K562 (cell line): Measurements from ENCODE around the gene ERCC1. TPM values are rescaled to one million over a fixed set of nuclear protein-coding genes. Genes with fewer than 3 reads are reported as not detected.

Experiments used
- ATF1 ChIP-seq, 2 experiments: fragments of 450-650 bp in 1 of 2; IDR thresholded peaks; 2 replicates each; pipeline ENCODE4 v1.6.1; 2016; ENCODE audit warnings: missing compliant biosample characterization in 1 of 2, missing genetic modification characterization in 1 of 2
- CCNT2 ChIP-seq: IDR thresholded peaks from 2 replicates; pipeline ENCODE4 v1.6.1; 2011; ENCODE audit warnings: borderline replicate concordance, low read depth, mild to moderate bottlenecking, moderate library complexity, mixed read lengths, low read length; ENCODE audit not compliant: insufficient read length; ENCODE audit errors: extremely low read depth
- JUN ChIP-seq, 2 experiments: sonication (generic) in 1 of 2; formaldehyde crosslinking in 1 of 2; IDR thresholded peaks; 2 replicates each; pipeline versions ENCODE4 v1.6.1 to v1.8.0; 2012 to 2022; ENCODE audit warnings: borderline replicate concordance in 2 of 2, mild to moderate bottlenecking in 2 of 2, improper control_type of control experiment in 1 of 2, low read depth in 1 of 2, low read length in 1 of 2, missing genetic modification reagents in 1 of 2
- KLF16 ChIP-seq: IDR thresholded peaks from 2 replicates; pipeline ENCODE4 v1.6.1; 2016; ENCODE audit warnings: antibody characterized with exemption
- NR3C1 ChIP-seq: sonication (generic); formaldehyde crosslinking; IDR thresholded peaks from 2 replicates; pipeline ENCODE4 v1.8.1; 2022; ENCODE audit warnings: missing genetic modification reagents
- RERE ChIP-seq: sonication (generic); formaldehyde crosslinking; IDR thresholded peaks from 2 replicates; pipeline ENCODE4 v1.8.0; 2023; ENCODE audit warnings: missing genetic modification reagents, mild to moderate bottlenecking, borderline replicate concordance
- TOE1 ChIP-seq, 2 experiments: fragments of 450-650 bp in 1 of 2; sonication (generic) in 1 of 2; formaldehyde crosslinking in 1 of 2; IDR thresholded peaks; 2 replicates each; pipeline versions ENCODE4 v1.7.1 to v1.8.0; 2016 to 2022; ENCODE audit warnings: borderline replicate concordance in 2 of 2, mild to moderate bottlenecking in 2 of 2, antibody characterized with exemption in 1 of 2, inconsistent platforms in 1 of 2, low read depth in 1 of 2, missing genetic modification reagents in 1 of 2, moderate library complexity in 1 of 2
- ZBTB40 ChIP-seq, 2 experiments: fragments of 450-650 bp in 1 of 2; sonication (generic) in 1 of 2; formaldehyde crosslinking in 1 of 2; IDR thresholded peaks; 2 replicates each; pipeline versions ENCODE4 v1.7.1 to v1.9.0; 2016 to 2022; ENCODE audit warnings: inconsistent platforms in 1 of 2, mild to moderate bottlenecking in 1 of 2, missing genetic modification reagents in 1 of 2
- ZNF57 ChIP-seq: fragments of 450-650 bp; formaldehyde crosslinking; IDR thresholded peaks from 2 replicates; pipeline ENCODE4 v1.4.0; 2020; ENCODE audit warnings: mild to moderate bottlenecking, moderate library complexity
- polyA plus RNA-seq, 8 experiments: library from polyadenylated mRNA; depleted of rRNA in 4 of 8; stranded (reverse) in 5 of 8; unstranded in 3 of 8; fragments of >200 nt; fragmentation: Nextera tagmentation in 2 of 8; fragmentation: Illumina TruSeq in 1 of 8; extraction: Ambion mirVana in 2 of 8; extraction: Trizol in 1 of 8; gene quantifications; 2 replicates each; pipeline versions ENCODE4 v1.2.1 to v1.2.3, GENCODE V29; 2011 to 2014; ENCODE audit warnings: inconsistent platforms in 1 of 8, missing spikeins in 1 of 8
- total RNA-seq, 7 experiments: library from RNA; depleted of rRNA in 6 of 7; stranded (reverse); fragments of >200 nt in 6 of 7; fragmentation: Illumina TruSeq in 2 of 7; extraction: Trizol in 2 of 7; gene quantifications; 2 replicates each; pipeline versions ENCODE4 v1.2.1 to v1.2.3, GENCODE V29; 2011 to 2021; ENCODE audit warnings: low replicate concordance in 1 of 7

ERCC1 gene
- total and polyA plus RNA-seq, 9 of the 15 experiments (the other 6 are each of a cell fraction or from before 2014, with no cell fraction given) = 9.3 to 92.6 (median 60.0) TPM

- TF ChIP-seq RERE = 0 out of 2 replicates have a peak, but pooled peaks have one; percentile 18
- TF ChIP-seq CCNT2 = peak; percentile 33
- no peak for TF ChIP-seq ZBTB40 (IDR thresholded peaks at IDR 0.05)
- TF ChIP-seq ZBTB40 (CRISPR knock-in tag; IDR thresholded peaks at IDR 0.05) = no peak
- no peak for TF ChIP-seq ZNF57 (CRISPR knock-in tag)
- TF ChIP-seq JUN (IDR thresholded peaks at IDR 0.05; ENCODE audit: borderline replicate concordance, low read depth, low read length) = no peak
- TF ChIP-seq JUN (CRISPR knock-in tag; IDR thresholded peaks at IDR 0.05; ENCODE audit: borderline replicate concordance) = 0 out of 2 replicates have a peak, but pooled peaks have one; percentile 17
- no peak for TF ChIP-seq NR3C1 (CRISPR knock-in tag)
- peak; percentile 76; the same call in 1 of the 2 replicates for TF ChIP-seq TOE1 (IDR thresholded peaks at IDR 0.05; ENCODE audit: borderline replicate concordance)
- TF ChIP-seq TOE1 (CRISPR knock-in tag; IDR thresholded peaks at IDR 0.05; ENCODE audit: borderline replicate concordance, low read depth) = no peak
- TF ChIP-seq KLF16 = no peak
- no peak for TF ChIP-seq ATF1 (CRISPR knock-in tag; IDR thresholded peaks at IDR 0.05)
- TF ChIP-seq ATF1 (tag; IDR thresholded peaks at IDR 0.05) = peak; percentile 80
Observed at GRCh38 chr19:45404557-45405434, 18.9 kb downstream of the ERCC1 start, which contains the start of gene PPP1R13L (continued).
